ENCODE data around the gene S1PR3. TPM values are rescaled to one million over a fixed set of nuclear protein-coding genes. Genes with fewer than 3 reads are reported as not detected.

Gene S1PR3
- total and polyA plus RNA-seq, 4 donors, result 1.4 to 4.5 (median 2.9) TPM

GRCh38 chr9:88993871-88994460 lies 2.7 kb downstream of the S1PR3 start:
- no peaks in the 10 kb centered on the region for H3K9me3 ChIP-seq (ENCODE audit: control insufficient read depth in 4 of 4, low read length in 3 of 4)
- H3K9ac ChIP-seq (ENCODE audit: low read depth in 1 of 2, low read length in 2 of 2), result no peak overlapping the region
- no peaks in the 10 kb centered on the region for H3K36me3 ChIP-seq (ENCODE audit: control insufficient read depth in 4 of 4, insufficient read depth in 3 of 4, low read depth in 1 of 4, low read length in 3 of 4)
- H3K4me1 ChIP-seq (ENCODE audit: control insufficient read depth in 4 of 4, insufficient read depth in 4 of 4, low read length in 3 of 4), result peaks cover 0 to 29% (median 22%) of the 10 kb centered on the region in 4 donors
- peaks cover 0 to 5% (median 2%) of the 10 kb centered on the region in 4 donors for H3K27me3 ChIP-seq (ENCODE audit: control insufficient read depth in 4 of 4, insufficient read depth in 4 of 4, low read length in 3 of 4)
- TF ChIP-seq ATF3 (IDR thresholded peaks at IDR 0.05) (no peak), YY1 (IDR thresholded peaks at IDR 0.05) (no peak), FOXA2 (IDR thresholded peaks at IDR 0.05) (no peak)
- no peak for DNase-seq (ENCODE audit: low spot score)
- peak overlapping the region; percentile 31 to 42 for H3K27ac ChIP-seq (ENCODE audit: low read depth in 1 of 2, low read length in 2 of 2)
- no peak overlapping the region for H3K4me3 ChIP-seq (ENCODE audit: low read depth in 1 of 3, low read length in 3 of 3)
- WGBS, result 88% methylated on average over 14 of the region's 14 CpGs

DNA sequence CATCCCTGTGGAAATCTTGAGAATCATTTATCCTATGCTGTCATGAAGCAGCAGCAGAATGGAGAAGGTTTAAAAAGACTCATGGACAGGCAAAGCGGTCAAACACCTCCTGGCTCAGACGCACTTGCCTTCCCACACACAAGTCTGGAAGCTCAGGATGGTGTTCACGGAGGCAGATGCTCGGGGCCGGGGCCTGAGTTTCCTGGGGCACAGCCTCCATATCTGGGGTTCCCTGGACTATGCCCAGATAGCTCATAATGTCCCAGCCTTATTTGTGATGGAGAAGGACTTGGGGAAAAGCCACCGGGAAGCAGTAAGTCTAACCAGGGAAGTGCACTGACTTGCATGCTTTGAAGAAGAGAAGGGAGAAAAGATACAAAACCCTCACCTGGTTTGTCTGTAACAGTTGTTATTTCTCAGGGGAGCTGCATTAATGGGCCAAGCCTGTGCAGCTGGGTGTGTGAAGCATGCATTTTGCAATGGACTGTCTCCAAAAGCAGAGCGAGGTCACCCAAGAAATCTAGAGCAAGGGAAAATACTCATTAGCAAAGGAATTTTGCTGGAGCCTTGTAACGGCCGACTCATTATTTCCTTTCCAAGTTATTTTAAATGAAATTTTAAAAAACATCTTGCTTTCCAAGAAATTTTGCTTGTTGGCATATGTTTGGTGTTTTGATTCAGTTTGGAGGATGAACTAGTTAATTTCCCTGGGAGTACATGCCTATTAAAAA lies 3.4 kb downstream of the S1PR3 start:
- Histone ChIP-seq H3K27me3 (ENCODE audit: control insufficient read depth in 4 of 4, insufficient read depth in 4 of 4, low read length in 3 of 4) (peaks cover 0 to 5% (median 2%) of the 10 kb centered on the region in 4 donors), H3K27ac (ENCODE audit: low read depth in 1 of 2, low read length in 2 of 2) (peak overlapping the region in 1 of 2 donors; percentile 9), H3K36me3 (ENCODE audit: control insufficient read depth in 4 of 4, insufficient read depth in 3 of 4, low read depth in 1 of 4, low read length in 3 of 4) (no peaks in the 10 kb centered on the region), H3K9ac (ENCODE audit: low read depth in 1 of 2, low read length in 2 of 2) (no peak overlapping the region), H3K4me1 (ENCODE audit: control insufficient read depth in 4 of 4, insufficient read depth in 4 of 4, low read length in 3 of 4) (peaks cover 0 to 29% (median 22%) of the 10 kb centered on the region in 4 donors), H3K4me3 (ENCODE audit: low read depth in 1 of 3, low read length in 3 of 3) (no peak overlapping the region), H3K9me3 (ENCODE audit: control insufficient read depth in 4 of 4, low read length in 3 of 4) (no peaks in the 10 kb centered on the region)
- DNase-seq (ENCODE audit: low spot score), result no peak
- no peak for TF ChIP-seq YY1 (IDR thresholded peaks at IDR 0.05)
- peak in 1 of 2 donors; percentile 21 for TF ChIP-seq RXRA (IDR thresholded peaks at IDR 0.05)
- TF ChIP-seq REST (IDR thresholded peaks at IDR 0.05), result no peak
- TF ChIP-seq RAD21 (IDR thresholded peaks at IDR 0.05), result no peak
- TF ChIP-seq GABPA (IDR thresholded peaks at IDR 0.05 in 1 of 2, conservative IDR thresholded peaks at IDR 0.05 in 1 of 2), result no peak
- no peak for TF ChIP-seq ATF3 (IDR thresholded peaks at IDR 0.05)
- no peak for TF ChIP-seq CTCF (IDR thresholded peaks at IDR 0.05; ENCODE audit: low read depth, low read length, missing input control)
- peak in 1 of 2 donors; percentile 44 for TF ChIP-seq JUND (IDR thresholded peaks at IDR 0.05)
- WGBS, result 83% methylated on average over 9 of the region's 9 CpGs
